Ramos (cell line): Measurements from ENCODE around the gene ALPK3.
"Not testable (repeated sequence)": the region's sequence is repeated elsewhere in the genome, so short reads cannot be mapped to it uniquely, and the experiment has no call there.

Source experiments
- in situ Hi-C: fragments of 300-500 bp; cut with MboI; formaldehyde crosslinking; loops from one replicate; pipeline ENCODE4 v1.14.3; 2022; ENCODE audit warnings: low sequenced_read_pairs; ENCODE audit not compliant: unreplicated experiment

ALPK3 gene

DNA sequence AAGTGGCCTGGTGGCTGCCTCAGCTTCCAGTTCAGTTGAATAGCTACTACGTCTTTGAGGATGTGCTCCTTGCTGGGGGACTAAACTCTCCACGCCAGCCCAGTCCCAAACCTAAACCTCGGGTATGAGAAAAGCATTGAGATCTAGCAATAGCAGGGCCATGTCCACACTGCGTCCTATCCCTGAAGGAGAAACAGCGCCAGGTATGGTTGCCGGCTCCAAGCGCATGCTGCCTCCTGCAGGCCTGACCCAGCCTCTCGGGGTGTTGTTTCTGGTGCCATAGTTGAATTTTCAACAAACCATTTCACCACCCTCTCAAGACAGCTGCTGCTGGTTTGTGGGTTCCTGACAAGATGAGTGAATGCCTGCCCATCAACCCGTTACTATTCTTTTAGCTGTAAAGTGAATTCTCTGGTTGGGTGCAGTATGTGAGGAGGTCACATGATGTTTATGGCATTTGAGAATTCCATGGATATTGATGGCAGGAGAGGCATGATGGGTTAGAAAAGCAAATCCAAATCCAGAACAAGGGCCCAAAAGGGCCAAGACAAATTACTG lies 54.4 kb downstream of the ALPK3 start:
- in situ Hi-C loops = no loop called here

DNA sequence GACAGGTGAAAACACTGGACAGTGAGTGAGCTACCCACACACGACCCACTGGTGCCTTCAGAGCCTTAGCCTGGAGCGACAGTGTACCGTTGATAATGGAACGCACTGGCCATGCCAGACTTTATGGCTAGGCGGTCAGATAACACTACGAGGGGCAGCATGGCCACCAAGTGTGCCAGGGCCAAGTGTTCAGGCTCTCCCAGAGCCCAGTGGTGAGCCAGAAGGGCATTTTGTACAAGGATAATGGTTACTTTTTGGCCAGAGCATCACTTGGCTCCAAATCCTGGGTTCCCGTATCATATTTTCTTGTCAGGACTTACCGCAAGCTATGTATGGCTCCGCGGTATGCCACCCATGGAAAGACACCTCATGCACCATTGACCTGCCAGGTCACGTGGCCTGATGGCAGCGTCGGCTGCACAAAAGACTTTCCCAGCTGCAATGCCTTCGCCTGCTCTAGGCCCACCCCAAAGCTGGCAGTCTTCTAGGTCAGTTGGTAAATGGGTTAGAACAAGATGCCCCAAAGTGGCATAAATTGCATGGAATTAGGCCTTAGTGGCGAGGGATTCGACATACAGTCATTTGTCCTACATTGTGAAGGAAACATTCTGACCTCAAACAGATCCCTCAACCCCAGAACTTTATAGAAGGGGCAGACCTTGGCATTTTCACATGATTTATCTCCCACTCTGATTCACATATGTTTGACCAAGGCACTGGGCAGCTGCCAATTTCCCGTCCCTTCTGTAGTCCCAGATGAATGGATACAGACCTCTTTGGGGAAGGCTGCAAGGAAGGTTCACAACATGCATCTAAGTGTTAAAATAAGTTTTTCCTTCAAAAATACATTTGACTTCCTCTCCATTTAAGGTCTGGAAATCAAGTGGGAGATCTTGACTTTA lies 55.1 kb downstream of the ALPK3 start:
- in situ Hi-C loops = no loop called here

DNA sequence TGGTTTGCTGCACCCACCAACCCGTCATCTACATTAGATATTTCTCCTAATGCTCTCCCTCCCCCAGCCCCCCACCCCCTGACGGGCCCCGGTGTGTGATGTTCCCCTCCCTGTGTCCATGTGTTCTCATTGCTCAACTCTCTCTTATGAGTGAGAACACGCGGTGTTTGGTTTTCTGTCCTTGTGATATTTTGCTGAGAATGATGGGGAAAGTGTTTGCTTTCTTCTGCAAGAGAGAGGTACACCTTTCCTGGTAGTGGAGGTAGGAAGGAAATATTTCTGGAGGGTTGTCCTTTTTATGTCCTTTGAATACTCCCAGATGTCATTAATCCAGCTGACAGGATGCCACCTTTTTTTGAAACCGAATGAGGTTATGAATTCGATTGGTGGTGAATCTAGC lies 56.8 kb downstream of the ALPK3 start:
- in situ Hi-C loops = no loop called here

DNA sequence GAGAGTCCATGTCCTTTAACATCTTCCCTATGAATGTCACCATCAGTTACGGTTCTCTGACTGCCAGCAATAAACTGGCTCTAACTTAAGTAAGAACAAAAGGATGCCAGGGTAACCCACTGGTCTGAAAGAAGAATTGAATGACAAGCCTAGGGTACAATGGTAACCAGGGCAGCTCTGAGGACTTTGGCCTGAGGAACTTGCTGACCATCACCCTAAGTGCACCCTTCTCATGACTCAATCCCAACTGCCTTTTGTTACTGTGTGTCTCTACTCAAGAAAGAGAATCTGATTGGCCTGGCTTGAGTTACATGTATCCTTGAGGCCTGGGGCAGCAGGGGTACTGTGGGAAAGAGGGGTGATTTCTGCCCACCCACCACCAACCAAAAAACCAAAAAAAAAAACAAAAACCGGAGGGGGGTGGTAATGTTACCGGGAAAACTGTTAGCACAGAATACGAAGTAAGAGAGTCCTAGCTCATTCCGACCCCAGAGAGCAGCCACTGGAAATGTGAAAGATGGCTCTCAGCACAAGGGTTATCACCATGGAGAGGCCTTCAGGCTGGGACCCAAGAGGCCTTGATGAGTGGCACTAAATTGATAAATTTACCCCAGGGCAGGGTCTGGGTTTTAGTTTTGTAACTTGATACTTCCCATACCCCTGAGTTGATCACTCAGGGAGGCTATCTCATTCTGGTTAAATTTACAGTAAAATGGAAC lies 58.0 kb downstream of the ALPK3 start:
- in situ Hi-C loops = no loop called here

DNA sequence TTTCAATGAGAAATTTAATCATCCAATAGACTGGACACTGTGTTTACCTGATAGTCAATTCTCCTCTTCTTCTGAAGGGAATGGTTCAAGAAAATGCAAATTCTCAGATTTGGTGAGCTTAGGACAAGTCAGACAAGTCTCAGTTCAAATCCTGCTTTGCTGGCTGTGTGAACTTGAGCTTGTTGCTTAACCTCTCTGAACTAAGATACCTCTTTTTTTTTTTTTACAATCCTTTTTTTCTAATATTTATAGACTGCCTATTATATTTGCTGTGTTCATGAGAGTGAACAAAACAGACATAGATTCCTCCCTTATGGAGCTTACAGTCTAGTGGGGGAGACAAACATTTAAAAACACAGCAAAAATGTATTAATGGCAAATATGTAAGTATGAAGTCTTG lies 59.1 kb downstream of the ALPK3 start:
- in situ Hi-C loops = no loop called here

DNA sequence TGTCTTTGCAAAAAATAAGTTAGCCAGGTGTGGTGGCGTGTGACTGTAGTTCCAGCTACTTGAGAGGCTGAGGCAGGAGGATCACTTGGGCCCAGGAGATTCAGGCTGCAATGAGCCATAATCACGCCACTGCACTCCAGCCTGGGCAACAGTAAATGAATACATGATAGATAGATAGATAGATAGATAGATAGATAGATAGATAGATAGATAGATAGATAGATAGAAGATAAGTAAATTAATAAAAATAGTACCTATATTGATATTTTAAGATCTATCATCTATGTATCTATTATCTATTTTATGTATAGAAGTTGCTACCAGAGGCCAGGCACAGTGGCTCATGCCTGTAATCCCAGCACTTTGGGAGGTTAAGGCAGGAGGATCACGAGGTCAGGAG lies 60.5 kb downstream of the ALPK3 start:
- in situ Hi-C loops = not testable (repeated sequence)

DNA sequence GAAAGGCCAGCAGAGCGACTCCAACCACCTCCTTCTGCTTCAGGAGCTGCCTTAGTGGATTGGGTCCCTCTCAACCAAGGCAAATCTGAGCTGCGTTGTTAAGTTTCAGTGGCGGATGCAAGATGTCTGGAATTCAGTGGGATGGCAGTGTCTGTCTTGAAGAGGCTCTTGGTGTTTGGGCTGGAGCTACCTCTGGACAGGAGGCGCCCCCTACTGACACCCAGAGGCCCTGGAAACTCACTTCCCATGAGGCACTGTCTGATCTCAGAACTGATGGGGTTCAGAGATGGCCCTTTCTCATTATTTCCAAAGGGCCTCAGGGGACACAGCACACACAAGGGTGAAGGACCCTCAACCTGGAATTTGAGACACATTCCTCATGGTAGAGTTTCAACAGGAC lies 61.3 kb downstream of the ALPK3 start:
- in situ Hi-C loops = no loop called here

DNA sequence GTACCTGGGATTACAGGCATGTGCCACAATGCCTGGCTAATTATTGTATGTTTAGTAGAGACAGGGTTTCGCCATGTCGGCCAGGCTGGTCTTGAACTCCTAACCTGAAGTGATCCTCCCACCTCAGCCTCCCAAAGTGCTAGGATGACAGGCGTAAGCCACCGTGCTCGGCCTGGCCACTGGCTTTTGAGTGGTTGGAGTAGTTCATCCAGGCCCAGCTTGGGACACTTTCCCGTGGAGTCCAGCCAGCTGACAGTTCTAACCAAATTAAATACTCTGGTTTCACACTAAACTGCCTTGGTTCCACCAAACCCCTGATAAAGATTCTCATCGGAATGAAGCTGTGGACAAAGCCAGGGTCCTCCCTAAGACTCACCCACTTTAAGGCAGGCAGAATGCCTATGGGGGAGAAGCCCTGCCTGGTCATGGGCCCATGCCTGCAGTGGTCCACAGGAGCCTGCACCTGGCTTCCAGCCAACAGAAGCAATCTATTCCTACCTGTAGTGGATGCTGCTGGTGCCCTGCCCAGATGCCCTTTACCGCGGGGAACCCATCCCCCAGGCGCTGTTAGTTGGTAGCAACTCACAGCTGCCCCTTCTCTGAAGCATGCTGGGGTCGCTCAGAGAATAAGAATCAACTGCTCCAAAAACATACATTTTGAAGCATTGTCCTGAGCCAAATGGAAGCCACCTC lies 62.1 kb downstream of the ALPK3 start:
- in situ Hi-C loops = no loop called here

DNA sequence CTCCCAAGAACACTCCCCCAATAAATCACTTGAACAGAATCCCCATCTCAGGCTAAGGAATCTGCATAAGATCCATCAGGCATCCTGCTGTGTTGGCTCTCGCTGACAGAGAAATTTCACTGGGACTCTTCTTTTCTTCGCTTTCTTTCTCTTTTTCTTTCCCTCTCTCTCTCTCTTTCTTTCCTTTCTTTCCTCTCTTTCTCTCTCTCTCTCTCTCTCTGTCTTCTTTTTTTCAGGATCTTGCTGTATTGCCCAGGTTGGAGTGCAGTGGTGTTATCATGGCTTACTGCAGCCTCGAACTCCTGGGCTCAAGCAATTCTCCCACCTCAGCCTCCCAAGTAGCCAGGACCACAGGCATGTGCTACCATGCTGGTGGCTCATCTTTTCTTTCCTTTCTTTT lies 62.9 kb downstream of the ALPK3 start:
- in situ Hi-C loops = no loop called here

DNA sequence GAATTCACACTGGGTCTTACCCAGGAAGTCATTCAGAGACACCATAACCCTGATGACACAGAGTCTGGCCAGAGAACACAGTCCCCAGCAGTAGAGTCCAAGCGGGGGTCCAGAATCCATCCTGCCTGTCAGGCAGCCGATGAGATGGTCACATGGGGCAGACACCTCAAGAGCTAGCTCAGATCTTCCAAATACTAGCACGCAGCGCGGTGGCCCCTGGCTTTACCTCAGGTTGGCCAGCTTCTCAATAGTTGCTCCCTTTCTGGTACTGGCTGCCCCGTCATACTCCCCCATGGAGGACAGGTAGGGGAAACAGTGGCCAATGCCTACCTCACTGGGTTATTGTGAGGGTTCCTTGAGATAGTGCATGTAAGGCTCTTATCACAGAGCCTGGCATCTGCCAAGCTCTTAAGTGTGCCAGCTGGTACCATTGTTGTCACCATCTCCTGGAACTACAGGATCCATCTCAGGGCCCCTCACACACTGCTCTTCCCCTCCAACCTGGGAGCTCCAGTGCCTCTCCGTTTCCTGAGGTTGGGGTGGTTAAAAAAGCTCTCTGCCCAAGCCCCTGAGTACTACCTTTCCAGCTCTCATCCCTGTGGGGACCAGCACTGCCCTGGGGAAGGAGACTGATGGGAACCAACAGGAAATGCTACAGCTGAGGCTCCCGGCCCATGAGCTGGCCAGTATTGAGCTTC lies 63.8 kb downstream of the ALPK3 start:
- in situ Hi-C loops = no loop called here

DNA sequence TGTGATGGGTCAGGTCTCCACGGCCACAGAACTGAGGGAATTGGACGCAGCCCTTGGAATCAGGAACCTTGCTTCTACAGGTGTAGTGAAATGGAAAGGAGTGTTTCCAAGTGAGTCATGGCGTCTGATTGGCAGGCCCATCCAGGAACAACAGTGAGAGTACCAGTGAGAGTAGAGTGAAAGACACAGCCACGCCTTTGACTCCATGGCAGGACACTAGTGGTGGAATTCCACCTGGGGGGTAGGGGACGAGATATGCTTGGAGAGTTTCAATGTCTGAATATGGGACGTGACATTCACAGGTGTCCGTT lies 64.3 kb downstream of the ALPK3 start:
- in situ Hi-C loops = no loop called here

DNA sequence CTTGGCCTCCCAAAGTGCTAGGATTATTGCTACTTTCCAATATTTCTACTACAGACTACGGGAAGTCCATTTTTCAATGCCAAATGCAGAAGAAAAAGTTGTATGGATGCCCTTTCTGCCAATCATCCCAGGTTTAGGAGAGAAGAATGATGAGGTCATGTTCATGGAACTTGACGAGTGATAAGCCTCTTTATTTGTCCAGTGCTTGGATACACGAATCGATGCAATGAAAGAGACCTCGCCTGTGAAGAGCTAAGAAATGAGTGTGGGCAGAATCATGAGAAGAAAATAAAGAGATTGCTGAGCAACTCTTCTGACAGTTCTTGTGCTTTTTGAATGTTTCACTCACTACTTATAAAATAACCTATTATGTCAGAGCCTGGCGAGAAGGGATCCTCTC lies 66.3 kb downstream of the ALPK3 start:
- in situ Hi-C loops = no loop called here

DNA sequence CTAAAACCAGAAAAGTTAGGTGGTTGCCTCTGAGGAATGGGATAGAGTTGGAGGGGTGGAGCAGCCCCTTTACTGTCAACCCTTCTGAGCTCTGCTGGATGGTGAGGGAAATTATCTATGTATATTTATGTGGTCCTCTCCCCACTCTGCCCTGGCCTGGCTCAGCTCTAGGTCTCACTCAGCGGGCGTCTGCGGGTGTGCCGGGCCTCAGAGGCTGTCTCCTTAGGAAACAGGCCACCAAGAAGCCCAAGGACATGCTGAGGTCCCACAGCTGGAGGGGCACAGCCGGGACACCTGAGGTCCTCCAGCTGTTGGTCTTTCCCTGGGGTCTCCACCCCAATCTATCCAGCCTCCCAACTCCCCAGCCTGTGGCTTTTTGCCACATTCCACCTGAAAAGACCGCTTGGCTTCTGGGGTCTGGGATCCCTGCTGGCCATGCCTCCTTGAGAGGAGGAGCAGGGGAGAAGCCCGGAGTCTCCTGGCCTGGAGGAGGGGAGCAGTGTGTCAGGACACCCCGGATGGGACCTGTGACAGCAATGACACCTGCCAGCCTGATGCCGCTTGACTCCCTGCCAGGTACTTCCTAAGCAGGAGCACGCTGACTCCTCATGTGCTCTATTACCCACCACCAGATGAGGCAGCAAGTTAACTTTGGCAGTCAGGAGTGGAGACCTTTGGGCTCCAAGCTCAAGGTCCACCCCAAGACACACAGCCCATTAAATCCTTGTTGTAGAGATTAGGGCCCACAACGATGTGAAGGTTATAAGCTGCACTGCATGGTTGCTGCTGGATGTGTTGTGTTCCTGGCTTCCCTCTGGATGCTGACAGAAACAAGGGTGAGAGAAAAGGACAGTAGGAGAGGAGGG lies 67.0 kb downstream of the ALPK3 start, which contains the start of gene SLC28A1:
Gene SLC28A1, plus strand, starts transcription at position 747 of the 866 bp plus-strand sequence. CDS start 3,099 bp downstream, outside the sequence.
- in situ Hi-C loops = no loop called here

DNA sequence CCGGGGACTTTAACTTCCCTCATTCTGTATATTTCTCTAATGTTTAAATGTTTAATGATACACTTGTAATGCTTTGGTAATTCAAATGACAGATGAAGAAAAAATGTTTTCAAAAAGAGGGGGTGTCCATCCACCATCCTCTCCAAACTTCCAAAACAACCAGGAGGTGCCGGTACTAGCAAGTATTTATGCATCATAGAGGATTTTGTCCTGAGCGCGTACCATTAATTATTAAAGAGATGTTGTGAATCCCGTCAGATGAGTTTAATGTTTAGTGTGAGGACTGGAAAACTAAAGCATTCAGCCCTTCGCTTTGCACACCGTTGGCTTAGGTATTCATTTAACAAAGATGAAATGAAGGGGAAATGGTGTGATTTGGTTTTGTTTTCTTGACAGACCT lies 68.6 kb downstream of the ALPK3 start:
- in situ Hi-C loops = no loop called here

DNA sequence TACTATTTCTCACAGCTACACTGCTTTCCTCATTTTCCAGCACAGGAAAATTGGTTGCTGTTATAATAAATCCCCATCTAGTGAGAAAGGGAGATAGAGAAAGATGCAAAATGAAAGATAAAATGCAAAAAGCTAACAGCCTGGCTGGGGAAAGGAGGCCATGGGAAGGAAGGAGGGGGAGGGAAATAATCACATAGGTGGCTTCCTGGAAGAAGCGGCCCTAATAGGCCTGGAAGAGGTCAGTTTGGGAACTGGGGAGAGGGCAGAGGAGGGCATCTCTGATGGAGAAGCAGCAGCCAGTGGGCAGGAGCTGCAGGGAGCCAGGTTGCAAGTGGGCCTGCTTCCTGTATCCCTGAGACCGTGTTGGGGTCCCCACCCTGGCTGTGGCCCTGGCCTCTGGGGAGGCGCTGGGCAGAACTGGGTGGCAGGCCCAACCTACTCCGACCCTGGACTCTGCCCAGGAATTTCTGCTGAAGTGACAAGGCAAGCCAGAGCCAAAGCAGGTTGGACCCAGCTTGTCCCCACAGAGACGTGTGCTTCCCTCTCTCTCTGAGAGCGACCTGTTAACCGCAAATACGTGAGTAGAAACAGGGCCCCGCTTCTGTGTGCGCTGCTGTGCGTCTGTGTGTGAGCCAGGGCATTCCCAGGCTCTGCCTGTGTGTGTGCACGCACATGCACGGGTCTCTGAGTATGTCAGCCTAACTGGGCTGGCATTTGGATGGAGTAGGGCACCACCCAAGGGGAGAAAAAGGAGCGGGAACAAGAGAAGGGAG lies 69.2 kb downstream of the ALPK3 start:
- in situ Hi-C loops = no loop called here

DNA sequence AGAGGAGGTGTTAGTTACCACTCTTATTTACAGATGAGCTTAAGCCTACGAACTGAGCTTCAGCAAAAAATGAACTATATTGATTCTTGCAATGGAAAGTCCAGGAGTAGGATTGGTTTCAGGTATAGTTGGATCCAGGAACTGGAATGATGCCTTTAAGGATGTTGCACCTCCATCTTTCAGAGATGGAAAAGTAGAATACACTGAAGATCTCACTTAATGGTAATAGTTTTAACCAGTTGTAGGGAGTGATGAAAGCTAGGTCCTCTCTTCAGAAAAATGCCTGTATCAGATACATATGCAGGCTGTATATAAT lies 69.8 kb downstream of the ALPK3 start:
- in situ Hi-C loops = no loop called here

DNA sequence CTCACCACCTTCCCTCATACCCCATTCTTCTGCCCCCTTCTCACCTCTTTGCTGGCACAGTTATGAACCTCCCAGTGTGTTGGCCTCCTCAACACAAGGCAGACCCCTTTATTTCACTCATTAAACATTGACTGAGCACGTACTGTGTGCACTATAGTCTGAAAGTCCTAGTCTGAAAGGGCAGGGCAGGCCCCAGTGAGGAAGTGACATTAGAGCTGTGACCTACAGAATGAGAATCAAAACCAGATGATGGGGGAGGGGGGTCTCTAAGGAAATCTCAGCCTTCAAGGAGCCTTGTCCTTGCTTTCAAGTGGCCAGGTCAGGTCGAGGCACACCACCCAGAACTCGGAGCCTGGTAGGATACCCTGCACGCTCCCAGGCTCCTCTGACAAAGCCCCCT lies 70.8 kb downstream of the ALPK3 start:
- in situ Hi-C loops = no loop called here

DNA sequence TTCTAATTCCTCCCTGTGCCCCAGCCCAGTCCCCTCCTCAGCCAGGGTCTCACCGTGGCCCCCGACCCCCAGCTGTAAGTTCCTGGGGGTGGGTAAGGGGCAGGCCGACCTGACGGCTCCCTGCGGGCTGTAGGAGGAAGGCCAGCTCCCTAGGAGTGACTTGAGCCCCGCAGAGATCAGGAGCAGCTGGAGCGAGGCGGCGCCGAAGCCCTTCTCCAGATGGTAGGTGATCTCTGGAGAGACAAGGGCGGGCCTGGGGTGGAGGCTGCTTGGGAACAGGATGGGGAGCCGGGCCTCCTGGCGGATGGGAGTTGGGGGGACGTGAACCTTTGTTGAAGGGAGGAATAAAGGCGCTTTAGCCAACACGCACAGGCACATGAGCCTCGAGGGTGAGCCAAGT lies 71.5 kb downstream of the ALPK3 start:
- in situ Hi-C loops = no loop called here
